K562 treated with DMSO at 1 percent for 12 hours (cell line): Measurements from ENCODE around the gene SKOR2. TPM values are rescaled to one million over a fixed set of nuclear protein-coding genes. Genes with fewer than 3 reads are reported as not detected.

Source experiments
- total RNA-seq: library from RNA; unstranded; fragments of 300-600 nt; gene quantifications from 2 replicates; pipeline ENCODE4 v1.2.3, GENCODE V29; 2022; ENCODE audit not compliant: insufficient read depth

The SKOR2 gene
- not detected in 2 replicates for total RNA-seq

GRCh38 chr18:47251289-47252120 is at the start of gene SKOR2:
SKOR2 (minus strand) TSS chr18:47251660; CDS start chr18:47249183, 2,477 bp downstream.

DNA sequence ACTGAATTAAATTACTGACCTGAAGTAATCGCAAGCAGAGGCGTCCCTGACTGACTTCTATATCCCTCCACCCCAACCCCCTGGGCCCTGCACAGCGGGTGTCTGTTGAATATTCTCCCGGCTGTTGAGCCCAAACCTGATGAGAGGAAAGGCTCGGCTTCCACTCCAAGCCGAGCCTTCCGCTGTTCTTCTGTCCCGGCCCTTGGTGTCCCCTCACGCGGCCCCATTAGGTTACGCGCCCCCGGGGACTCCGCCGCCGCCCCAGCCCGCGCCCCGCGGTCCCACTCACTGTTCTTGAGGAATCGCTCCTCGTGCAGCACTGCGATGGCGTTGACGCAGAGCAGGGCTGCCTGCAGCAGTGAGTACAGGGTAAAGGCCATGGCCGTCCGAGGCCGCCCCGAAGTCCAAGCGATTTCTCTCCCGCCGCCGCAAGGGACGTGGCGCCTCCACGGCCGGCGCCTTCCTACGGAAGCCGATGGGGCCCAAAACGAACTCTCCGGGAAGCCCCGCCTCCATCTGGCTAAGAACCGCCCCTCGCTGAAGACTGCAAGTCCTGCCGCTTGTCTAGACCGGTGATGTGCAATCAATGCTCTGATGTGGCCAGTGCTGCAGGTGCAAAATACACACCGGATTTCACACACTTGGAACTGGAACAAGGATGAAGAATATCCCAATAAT is 75.4 kb downstream of the SKOR2 start, which contains the start of gene IER3IP1:
IER3IP1 (minus strand) TSS at position 467 of the 678 bp plus-strand sequence; CDS start at position 380, 87 bp downstream.

Other genes with a start within 250 kb of the SKOR2 start
- gene ELOA2, start 216.0 kb downstream of the SKOR2 start, total RNA-seq = not detected in 2 replicates
- gene HDHD2, start 101.2 kb downstream of the SKOR2 start, total RNA-seq = 12.9 and 31.1 TPM in 2 replicates
- gene IER3IP1, start 75.3 kb downstream of the SKOR2 start, total RNA-seq = 7.3 and 14.1 TPM in 2 replicates